Progenitor cell of endocrine pancreas (in vitro differentiated cells): Measurements from ENCODE around the gene FAM222B. TPM values are rescaled to one million over a fixed set of nuclear protein-coding genes. Genes with fewer than 3 reads are reported as not detected.

Source experiments
- DNase-seq: peaks from one replicate; pipeline ENCODE4 v3.0.0; 2021; ENCODE audit warnings: low spot score; ENCODE audit not compliant: unreplicated experiment
- H3K27ac Mint-ChIP-seq: 2 replicates; pipeline ENCODE4 v1.8.0; 2021; ENCODE audit warnings: mild to moderate bottlenecking, moderate library complexity, mixed read lengths
- H3K27me3 Mint-ChIP-seq: 2 replicates; pipeline ENCODE4 v1.8.0; 2021; ENCODE audit warnings: mixed read lengths
- H3K36me3 Mint-ChIP-seq: 2 replicates; pipeline ENCODE4 v1.8.0; 2022; ENCODE audit warnings: mixed read lengths; ENCODE audit not compliant: insufficient read depth
- H3K4me1 Mint-ChIP-seq: 2 replicates; pipeline ENCODE4 v1.8.0; 2021; ENCODE audit warnings: low read depth, mixed read lengths
- H3K4me3 Mint-ChIP-seq: 2 replicates; pipeline ENCODE4 v1.8.0; 2021; ENCODE audit warnings: low read depth, mild to moderate bottlenecking, moderate library complexity, mixed read lengths
- H3K9me3 Mint-ChIP-seq: 2 replicates; pipeline ENCODE4 v1.8.0; 2021; ENCODE audit warnings: low read depth, mixed read lengths
- total RNA-seq: library from RNA; stranded (reverse); gene quantifications from 2 replicates; pipeline ENCODE4 v1.2.1, GENCODE V29; 2021
- TF ChIP-seq, protein P1 (sequence below): fragments of 200-600 bp; sonication (generic); IDR thresholded peaks from one replicate; pipeline ENCODE4 v1.5.0; 2021; ENCODE audit warnings: antibody characterized with exemption, mild to moderate bottlenecking; ENCODE audit not compliant: unreplicated experiment

FAM222B gene
- total RNA-seq, 1 donor from 2014 or later: 58.7 TPM

DNA sequence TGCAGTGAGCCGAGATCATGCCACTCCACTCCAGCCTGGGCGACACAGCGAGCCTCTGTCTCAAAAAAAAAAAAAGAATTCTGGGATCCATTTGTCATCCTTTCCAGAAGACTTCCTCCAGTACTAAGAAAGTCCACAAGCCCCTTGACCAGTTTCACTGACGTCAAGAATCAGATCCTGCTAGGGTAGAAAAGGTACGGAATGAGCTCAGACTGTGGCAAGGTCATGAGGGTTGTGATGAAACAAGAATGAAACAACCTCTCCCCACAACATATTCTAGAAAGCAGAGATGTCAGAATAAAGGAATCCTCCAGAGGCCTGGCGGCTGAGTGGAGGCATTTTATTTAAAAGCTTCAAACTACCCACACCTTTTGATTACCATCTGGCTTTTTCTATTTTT is 68.9 kb downstream of the FAM222B start:
- Mint-ChIP-seq H3K4me3 (no peak overlapping the region), H3K4me1 (peaks cover 8% of the 10 kb centered on the region), H3K27me3 (no peaks in the 10 kb centered on the region), H3K36me3 (peaks cover 6% of the 10 kb centered on the region), H3K27ac (no peak overlapping the region), H3K9me3 (no peaks in the 10 kb centered on the region)
- DNase-seq: no peak
- TF ChIP-seq, protein P1, sequence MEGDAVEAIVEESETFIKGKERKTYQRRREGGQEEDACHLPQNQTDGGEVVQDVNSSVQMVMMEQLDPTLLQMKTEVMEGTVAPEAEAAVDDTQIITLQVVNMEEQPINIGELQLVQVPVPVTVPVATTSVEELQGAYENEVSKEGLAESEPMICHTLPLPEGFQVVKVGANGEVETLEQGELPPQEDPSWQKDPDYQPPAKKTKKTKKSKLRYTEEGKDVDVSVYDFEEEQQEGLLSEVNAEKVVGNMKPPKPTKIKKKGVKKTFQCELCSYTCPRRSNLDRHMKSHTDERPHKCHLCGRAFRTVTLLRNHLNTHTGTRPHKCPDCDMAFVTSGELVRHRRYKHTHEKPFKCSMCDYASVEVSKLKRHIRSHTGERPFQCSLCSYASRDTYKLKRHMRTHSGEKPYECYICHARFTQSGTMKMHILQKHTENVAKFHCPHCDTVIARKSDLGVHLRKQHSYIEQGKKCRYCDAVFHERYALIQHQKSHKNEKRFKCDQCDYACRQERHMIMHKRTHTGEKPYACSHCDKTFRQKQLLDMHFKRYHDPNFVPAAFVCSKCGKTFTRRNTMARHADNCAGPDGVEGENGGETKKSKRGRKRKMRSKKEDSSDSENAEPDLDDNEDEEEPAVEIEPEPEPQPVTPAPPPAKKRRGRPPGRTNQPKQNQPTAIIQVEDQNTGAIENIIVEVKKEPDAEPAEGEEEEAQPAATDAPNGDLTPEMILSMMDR: no peak

- DNase-seq: no peak
- Mint-ChIP-seq H3K4me3 (no peak overlapping the region), H3K27ac (peak overlapping the region; percentile 11), H3K9me3 (no peaks in the 10 kb centered on the region), H3K4me1 (no peaks in the 10 kb centered on the region), H3K36me3 (peaks cover 7% of the 10 kb centered on the region), H3K27me3 (no peaks in the 10 kb centered on the region)
- TF ChIP-seq, protein P1: no peak
Observed at GRCh38 chr17:28765038-28765437, 77.6 kb downstream of the FAM222B start.

GRCh38 chr17:28763804-28764266 is 78.8 kb downstream of the FAM222B start:
- peak; percentile 66 for DNase-seq
- H3K4me3 Mint-ChIP-seq: no peak overlapping the region
- H3K36me3 Mint-ChIP-seq: peaks cover 8% of the 10 kb centered on the region
- no peaks in the 10 kb centered on the region for H3K4me1 Mint-ChIP-seq
- TF ChIP-seq, protein P1: peak; percentile 92
- peak overlapping the region; percentile 17 for H3K27ac Mint-ChIP-seq
- no peaks in the 10 kb centered on the region for H3K27me3 Mint-ChIP-seq
- no peaks in the 10 kb centered on the region for H3K9me3 Mint-ChIP-seq

DNA sequence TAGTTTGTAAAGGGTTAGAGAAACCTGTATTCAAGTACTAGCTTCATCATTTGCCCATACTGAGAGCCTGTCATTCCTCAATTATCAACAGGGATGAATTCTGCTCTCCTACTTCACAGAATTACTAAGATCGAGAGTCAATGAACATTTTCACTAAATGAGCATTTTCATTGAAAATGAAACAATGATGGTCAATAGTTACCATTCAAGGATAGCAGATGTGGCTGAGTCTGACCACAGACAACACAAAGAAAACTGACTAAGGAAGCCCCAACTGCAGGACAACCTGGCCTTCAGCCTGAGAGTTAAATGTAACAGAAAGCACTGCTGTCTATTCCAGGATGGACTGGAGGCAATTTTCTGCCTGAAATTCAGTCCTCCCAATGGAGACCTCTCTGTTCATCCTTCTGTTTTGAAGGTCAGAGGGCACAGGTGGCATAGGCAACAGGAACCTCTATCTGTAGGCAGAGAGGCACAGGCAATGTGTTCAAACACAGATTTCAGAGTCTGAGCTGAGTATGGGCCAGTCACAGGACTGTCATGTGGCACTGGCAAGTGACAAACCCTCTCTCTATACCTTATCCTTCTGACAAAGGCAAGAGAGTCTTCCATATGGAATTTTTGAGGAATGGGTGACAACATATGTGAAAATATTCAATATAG is 79.3 kb downstream of the FAM222B start:
- Mint-ChIP-seq H3K9me3 (no peaks in the 10 kb centered on the region), H3K36me3 (peaks cover 8% of the 10 kb centered on the region)

GRCh38 chr17:28760601-28761562 is 81.7 kb downstream of the FAM222B start:
- no peak overlapping the region for H3K4me3 Mint-ChIP-seq
- H3K36me3 Mint-ChIP-seq: peaks cover 14% of the 10 kb centered on the region
- no peaks in the 10 kb centered on the region for H3K9me3 Mint-ChIP-seq

More for the DNA sequence above, 79.3 kb downstream of the FAM222B start:
- no peak overlapping the region for H3K4me3 Mint-ChIP-seq
- H3K4me1 Mint-ChIP-seq: no peaks in the 10 kb centered on the region
- TF ChIP-seq, protein P1: no peak
- no peak overlapping the region for H3K27ac Mint-ChIP-seq
- no peaks in the 10 kb centered on the region for H3K27me3 Mint-ChIP-seq
- DNase-seq: no peak

More at GRCh38 chr17:28760601-28761562, 81.7 kb downstream of the FAM222B start:
- Mint-ChIP-seq H3K27ac (peak overlapping the region; percentile 29), H3K4me1 (no peaks in the 10 kb centered on the region), H3K27me3 (no peaks in the 10 kb centered on the region)
- TF ChIP-seq, protein P1: no peak
- DNase-seq: no peak
